Motor neuron (in vitro differentiated cells): ENCODE results near the gene HIP1R. TPM values are rescaled to one million over a fixed set of nuclear protein-coding genes. Genes with fewer than 3 reads are reported as not detected.

Experiments used
- ATAC-seq, 8 experiments: fragments of 200-7000 bp; cut with Tn5 transposase; replicated peaks in 6 of 8; 2 replicates each; pipeline ENCODE4 v1.8.0; 2021; ENCODE audit warnings: mild to moderate bottlenecking in 8 of 8, moderate library complexity in 8 of 8
- H3K27ac ChIP-seq, 2 donors: fragments of 250-450 bp; sonication (Bioruptor Pico); 2 replicates each; pipeline ENCODE4 v1.9.0; 2021; ENCODE audit warnings: antibody characterized with exemption in 2 of 2, mild to moderate bottlenecking in 2 of 2, moderate library complexity in 1 of 2
- H3K4me1 ChIP-seq, 2 donors: fragments of 250-450 bp; sonication (Bioruptor Pico); replicated peaks in 1 of 2; 2 replicates each; pipeline ENCODE4 v1.6.1; 2021; ENCODE audit warnings: antibody characterized with exemption in 2 of 2, mild to moderate bottlenecking in 2 of 2, moderate library complexity in 1 of 2
- H3K4me3 ChIP-seq, 5 donors: fragments of 250-450 bp; sonication (Bioruptor Pico); 2 replicates each; pipeline ENCODE4 v1.9.0; 2021; ENCODE audit warnings: antibody characterized with exemption in 5 of 5, mild to moderate bottlenecking in 5 of 5, moderate library complexity in 4 of 5
- WGBS, 10 experiments: fragments of 450-650 bp; shearing (Covaris generic); methylation state at CpG; one replicate each; pipeline ENCODE4 v1.0.0; 2022; 5-methylcytosine and 5-hydroxymethylcytosine counted together
- in situ Hi-C, 9 experiments: fragments of 400-800 bp; cut with MboI; loops; one replicate each; pipeline ENCODE4 v1.15.0; 2021; ENCODE audit warnings: low sequenced_read_pairs in 9 of 9, low pct_unique_long_range_greater_than_20kb in 2 of 9; ENCODE audit not compliant: unreplicated experiment in 9 of 9
- total RNA-seq, 8 experiments: library from RNA; unstranded; fragments of 300-600 nt; gene quantifications; 2 replicates each; pipeline versions ENCODE4 v1.2.3 to v1.2.4, GENCODE V29; 2022

The HIP1R gene
- total RNA-seq, 8 experiments from 2014 or later, result 7.6 to 84.1 (median 46.5) TPM

GRCh38 chr12:122860040-122860853 lies 25.0 kb downstream of the HIP1R start:
- peak overlapping the region in 1 of 5 donors; percentile 3 for H3K4me3 ChIP-seq
- WGBS, 10 experiments, result 0 to 70% methylated on average over 1 to 2 of the region's 28 CpGs; no CpG with 5 or more reads in 8 of the 10 experiments
- H3K4me1 ChIP-seq, result peaks cover 6 to 12% of the 10 kb centered on the region in 2 donors
- ATAC-seq, result peak; percentile 57 to 75 (median 68)
- no peak overlapping the region for H3K27ac ChIP-seq
- in situ Hi-C loops, result loop anchor here in 5 of 9 experiments (25.0 kb wide), 2 partner anchors 102 to 377 kb away; partner anchors contain the start of genes ABCB9 (in 4 of the 5), MPHOSPH9 (in 1 of the 5) and MTRFR (in 1 of the 5)

- in situ Hi-C loops, result loop anchor here in 5 of 9 experiments (25.0 kb wide), 2 partner anchors 101 to 376 kb away; partner anchors contain the start of genes ABCB9 (in 4 of the 5), MPHOSPH9 (in 1 of the 5) and MTRFR (in 1 of the 5)
- peak in 1 of 8 experiments; percentile 0 for ATAC-seq
- H3K4me3 ChIP-seq, result no peak overlapping the region
- peaks cover 6 to 12% of the 10 kb centered on the region in 2 donors for H3K4me1 ChIP-seq
- 86 to 100% methylated on average over 4 of the region's 23 CpGs; no CpG with 5 or more reads in 8 of the 10 experiments for WGBS, 10 experiments
- no peak overlapping the region for H3K27ac ChIP-seq
Measured at GRCh38 chr12:122860854-122861586, 25.8 kb downstream of the HIP1R start.

- peak in 1 of 8 experiments; percentile 0 for ATAC-seq
- WGBS, 10 experiments, result 40 to 100% methylated on average over 1 of the region's 5 CpGs; no CpG with 5 or more reads in 8 of the 10 experiments
- in situ Hi-C loops, result loop anchor here in 5 of 9 experiments (25.0 kb wide), 2 partner anchors 101 to 376 kb away; partner anchors contain the start of genes ABCB9 (in 4 of the 5), MPHOSPH9 (in 1 of the 5) and MTRFR (in 1 of the 5)
Measured at GRCh38 chr12:122861587-122861970, 26.3 kb downstream of the HIP1R start.

GRCh38 chr12:122862110-122862634 lies 26.9 kb downstream of the HIP1R start:
- Histone ChIP-seq H3K4me3 (no peak overlapping the region), H3K4me1 (peaks cover 6 to 12% of the 10 kb centered on the region in 2 donors), H3K27ac (peak overlapping the region in 1 of 2 donors; percentile 59)
- ATAC-seq, result no peak
- 20 to 100% (median 90%) methylated on average over 1 to 5 of the region's 20 CpGs; no CpG with 5 or more reads in 6 of the 10 experiments for WGBS, 10 experiments
- in situ Hi-C loops, result loop anchor here in 5 of 9 experiments (25.0 kb wide), 2 partner anchors 100 to 375 kb away; partner anchors contain the start of genes ABCB9 (in 4 of the 5), MPHOSPH9 (in 1 of the 5) and MTRFR (in 1 of the 5)

More at GRCh38 chr12:122861587-122861970, 26.3 kb downstream of the HIP1R start:
- peaks cover 6 to 12% of the 10 kb centered on the region in 2 donors for H3K4me1 ChIP-seq
- no peak overlapping the region for H3K27ac ChIP-seq
- no peak overlapping the region for H3K4me3 ChIP-seq

- H3K27ac ChIP-seq, result peak overlapping the region; percentile 1 to 69
- H3K4me3 ChIP-seq, result no peak overlapping the region
- peak in 7 of 8 experiments; percentile 11 to 46 (median 28) for ATAC-seq
- in situ Hi-C loops, result loop anchor here in 5 of 9 experiments (25.0 kb wide), 2 partner anchors 99 to 374 kb away; partner anchors contain the start of genes ABCB9 (in 4 of the 5), MPHOSPH9 (in 1 of the 5) and MTRFR (in 1 of the 5)
- WGBS, 10 experiments, result 87 to 100% (median 93%) methylated on average over 1 to 6 of the region's 12 CpGs; no CpG with 5 or more reads in 4 of the 10 experiments
- peaks cover 6 to 12% of the 10 kb centered on the region in 2 donors for H3K4me1 ChIP-seq
Measured at GRCh38 chr12:122862872-122863701, 27.8 kb downstream of the HIP1R start.

- no peak for ATAC-seq
- Histone ChIP-seq H3K4me3 (no peak overlapping the region), H3K4me1 (peaks cover 6 to 12% of the 10 kb centered on the region in 2 donors), H3K27ac (no peak overlapping the region)
- in situ Hi-C loops, result loop anchor here in 5 of 9 experiments (25.0 kb wide), 2 partner anchors 97 to 372 kb away; partner anchors contain the start of genes ABCB9 (in 4 of the 5), MPHOSPH9 (in 1 of the 5) and MTRFR (in 1 of the 5)
- WGBS, 10 experiments, result 80 to 93% (median 90%) methylated on average over 1 to 5 of the region's 5 CpGs; no CpG with 5 or more reads in 5 of the 10 experiments
Measured at GRCh38 chr12:122864894-122865253, 29.6 kb downstream of the HIP1R start.

GRCh38 chr12:122865268-122866231 lies 30.3 kb downstream of the HIP1R start:
- Histone ChIP-seq H3K27ac (no peak overlapping the region), H3K4me1 (peaks cover 7 to 15% of the 10 kb centered on the region in 2 donors), H3K4me3 (no peak overlapping the region)
- peak in 5 of 8 experiments; percentile 3 to 19 (median 11) for ATAC-seq
- in situ Hi-C loops, result loop anchor here in 5 of 9 experiments (25.0 kb wide), 2 partner anchors 97 to 372 kb away; partner anchors contain the start of genes ABCB9 (in 4 of the 5), MPHOSPH9 (in 1 of the 5) and MTRFR (in 1 of the 5)
- 73 to 88% (median 79%) methylated on average over 3 to 8 of the region's 43 CpGs; no CpG with 5 or more reads in 5 of the 10 experiments for WGBS, 10 experiments

GRCh38 chr12:122866379-122866778 lies 31.1 kb downstream of the HIP1R start:
- Histone ChIP-seq H3K4me1 (peaks cover 15 to 23% of the 10 kb centered on the region in 2 donors), H3K4me3 (no peak overlapping the region), H3K27ac (no peak overlapping the region)
- WGBS, 10 experiments, result 69 to 100% (median 93%) methylated on average over 2 to 13 of the region's 17 CpGs; no CpG with 5 or more reads in 2 of the 10 experiments
- in situ Hi-C loops, result loop anchor here in 5 of 9 experiments (25.0 kb wide), 2 partner anchors 96 to 371 kb away; partner anchors contain the start of genes ABCB9 (in 4 of the 5), MPHOSPH9 (in 1 of the 5) and MTRFR (in 1 of the 5)
- no peak for ATAC-seq

GRCh38 chr12:122866950-122867607 lies 31.8 kb downstream of the HIP1R start:
- Histone ChIP-seq H3K4me1 (peaks cover 21 to 29% of the 10 kb centered on the region in 2 donors), H3K27ac (no peak overlapping the region), H3K4me3 (no peak overlapping the region)
- 88 to 100% (median 95%) methylated on average over 1 to 4 of the region's 36 CpGs; no CpG with 5 or more reads in 7 of the 10 experiments for WGBS, 10 experiments
- in situ Hi-C loops, result loop anchor here in 5 of 9 experiments (25.0 kb wide), 2 partner anchors 95 to 370 kb away; partner anchors contain the start of genes ABCB9 (in 4 of the 5), MPHOSPH9 (in 1 of the 5) and MTRFR (in 1 of the 5)
- no peak for ATAC-seq
